HEK293T (cell line): Measurements from ENCODE around the gene ZNF432.
"Not testable (repeated sequence)": the region's sequence is repeated elsewhere in the genome, so short reads cannot be mapped to it uniquely, and the experiment has no call there.

Experiments used
- CTCF ChIA-PET: fragments of 350-600 bp; formaldehyde crosslinking; extraction: SDS; loops from one replicate; lab custom pipeline; 2021; ENCODE audit warnings: antibody characterized with exemption, inconsistent platforms; lab: Yijun Ruan, JAX
- POLR2A ChIA-PET: fragments of 350-600 bp; formaldehyde crosslinking; extraction: SDS; loops from one replicate; lab custom pipeline; 2020; ENCODE audit warnings: antibody characterized with exemption, inconsistent platforms; lab: Yijun Ruan, JAX
- DNase-seq: peaks from one replicate; pipeline ENCODE4 v3.0.0; 2012; ENCODE audit warnings: mixed read lengths; ENCODE audit errors: extremely low spot score
- ARNT ChIP-seq: fragments of 450-650 bp; IDR thresholded peaks from 2 replicates; pipeline ENCODE4 v1.6.1; 2017; ENCODE audit warnings: mild to moderate bottlenecking
- BHLHE40 ChIP-seq: fragments of 450-650 bp; IDR thresholded peaks from 2 replicates; pipeline ENCODE4 v1.6.1; 2016; ENCODE audit warnings: mild to moderate bottlenecking, moderate library complexity, borderline replicate concordance
- CTBP1 ChIP-seq: fragments of 450-650 bp; IDR thresholded peaks from 2 replicates; pipeline ENCODE4 v1.6.1; 2016; ENCODE audit warnings: borderline replicate concordance
- ELF4 ChIP-seq: fragments of 450-650 bp; IDR thresholded peaks from 2 replicates; pipeline ENCODE4 v1.6.1; 2017; ENCODE audit warnings: antibody characterized with exemption
- FOXA1 ChIP-seq: fragments of 450-650 bp; IDR thresholded peaks from 2 replicates; pipeline ENCODE4 v1.6.1; 2016; ENCODE audit warnings: mild to moderate bottlenecking
- FOXK2 ChIP-seq: fragments of 450-650 bp; IDR thresholded peaks from 2 replicates; pipeline ENCODE4 v1.6.1; 2016; ENCODE audit warnings: mild to moderate bottlenecking
- FOXM1 ChIP-seq: fragments of 450-650 bp; IDR thresholded peaks from 2 replicates; pipeline ENCODE4 v1.6.1; 2017; ENCODE audit warnings: mild to moderate bottlenecking, borderline replicate concordance
- HDGF ChIP-seq: fragments of 450-650 bp; IDR thresholded peaks from 2 replicates; pipeline ENCODE4 v1.6.1; 2017; ENCODE audit warnings: antibody characterized with exemption, borderline replicate concordance
- L3MBTL2 ChIP-seq: fragments of 450-650 bp; conservative IDR thresholded peaks from 2 replicates; pipeline ENCODE4 v1.6.1; 2016; ENCODE audit warnings: mild to moderate bottlenecking
- LEF1 ChIP-seq: fragments of 450-650 bp; IDR thresholded peaks from 2 replicates; pipeline ENCODE4 v1.6.1; 2017; ENCODE audit warnings: mild to moderate bottlenecking, borderline replicate concordance
- NFRKB ChIP-seq: fragments of 450-650 bp; IDR thresholded peaks from 2 replicates; pipeline ENCODE4 v1.6.1; 2016; ENCODE audit warnings: mild to moderate bottlenecking, moderate library complexity
- PKNOX1 ChIP-seq: fragments of 450-650 bp; IDR thresholded peaks from 2 replicates; pipeline ENCODE4 v1.6.1; 2016
- SP1 ChIP-seq: fragments of 450-650 bp; IDR thresholded peaks from 2 replicates; pipeline ENCODE4 v1.6.1; 2017
- SUZ12 ChIP-seq: fragments of 450-650 bp; IDR thresholded peaks from 2 replicates; pipeline ENCODE4 v1.6.1; 2016; ENCODE audit warnings: mild to moderate bottlenecking
- TARDBP ChIP-seq: fragments of 450-650 bp; IDR thresholded peaks from 2 replicates; pipeline ENCODE4 v1.6.1; 2016
- ZNF384 ChIP-seq: fragments of 450-650 bp; IDR thresholded peaks from 2 replicates; pipeline ENCODE4 v1.6.1; 2016

ZNF432 gene

GRCh38 chr19:52069653-52070052, 21.0 kb upstream of the ZNF432 start:
- ChIA-PET POLR2A (no interaction called here), CTCF (no interaction called here)
- no peak for DNase-seq
- no peak for TF ChIP-seq ELF4
- TF ChIP-seq CTBP1 = no peak
- no peak for TF ChIP-seq FOXK2
- TF ChIP-seq PKNOX1 = no peak
- no peak for TF ChIP-seq ZNF384
- no peak for TF ChIP-seq BHLHE40
- no peak for TF ChIP-seq FOXA1
- no peak for TF ChIP-seq LEF1
- no peak for TF ChIP-seq L3MBTL2
- no peak for TF ChIP-seq TARDBP
- no peak for TF ChIP-seq NFRKB

- TF ChIP-seq NFRKB = no peak
- TF ChIP-seq SUZ12 = no peak
- no peak for TF ChIP-seq FOXM1
- no peak for TF ChIP-seq ARNT
- TF ChIP-seq ZNF384 = no peak
- no peak for TF ChIP-seq CTBP1
- no peak for TF ChIP-seq SP1
- TF ChIP-seq TARDBP = no peak
- no peak for TF ChIP-seq L3MBTL2
- TF ChIP-seq HDGF = no peak
- no peak for TF ChIP-seq PKNOX1
- no peak for TF ChIP-seq FOXA1
- no peak for TF ChIP-seq LEF1
- no peak for TF ChIP-seq ELF4
- no peak for TF ChIP-seq BHLHE40
- no peak for TF ChIP-seq FOXK2
- POLR2A ChIA-PET = no interaction called here
- CTCF ChIA-PET = no interaction called here
- DNase-seq = no peak
These were observed 17.7 kb upstream of the ZNF432 start for GRCh38 chr19:52066258-52066863.

- TF ChIP-seq LEF1 (no peak), HDGF (no peak), ZNF384 (no peak), FOXK2 (no peak), NFRKB (no peak), PKNOX1 (no peak), TARDBP (no peak), FOXM1 (no peak), ARNT (no peak), BHLHE40 (no peak), SUZ12 (no peak), ELF4 (no peak), L3MBTL2 (no peak), CTBP1 (no peak), FOXA1 (no peak), SP1 (no peak)
- ChIA-PET CTCF (no interaction called here), POLR2A (no interaction called here)
- no peak for DNase-seq
These were observed 16.8 kb upstream of the ZNF432 start for GRCh38 chr19:52065399-52065798.

GRCh38 chr19:52056480-52056879, 7.8 kb upstream of the ZNF432 start:
- DNase-seq, POLR2A ChIA-PET, CTCF ChIA-PET: not testable (repeated sequence)

GRCh38 chr19:52051736-52052135, 3.1 kb upstream of the ZNF432 start:
- CTCF ChIA-PET, DNase-seq, POLR2A ChIA-PET: not testable (repeated sequence)

GRCh38 chr19:52039169-52039568, 9.5 kb downstream of the ZNF432 start:
- no peak for DNase-seq
- TF ChIP-seq NFRKB = no peak
- TF ChIP-seq SUZ12 = no peak
- TF ChIP-seq FOXM1 = no peak
- TF ChIP-seq ARNT = no peak
- TF ChIP-seq TARDBP = no peak
- TF ChIP-seq LEF1 = no peak
- no peak for TF ChIP-seq CTBP1
- TF ChIP-seq FOXA1 = no peak
- TF ChIP-seq HDGF = no peak
- TF ChIP-seq FOXK2 = no peak
- no peak for TF ChIP-seq L3MBTL2
- TF ChIP-seq ZNF384 = no peak
- no peak for TF ChIP-seq BHLHE40
- no peak for TF ChIP-seq PKNOX1
- TF ChIP-seq SP1 = no peak
- no peak for TF ChIP-seq ELF4
- POLR2A ChIA-PET = no interaction called here
- CTCF ChIA-PET = no interaction called here
